GM19240 (cell line): ENCODE results near the gene ARHGAP27.
"Not testable (repeated sequence)": the region's sequence is repeated elsewhere in the genome, so short reads cannot be mapped to it uniquely, and the experiment has no call there.

ENCODE experiments used
- DNase-seq: peaks from one replicate; pipeline ENCODE4 v3.0.0; 2011; ENCODE audit warnings: low spot score; ENCODE audit not compliant: insufficient read length

The ARHGAP27 gene

GRCh38 chr17:45366691-45367090, 66.0 kb downstream of the ARHGAP27 start:
- no peak for DNase-seq

- DNase-seq, result no peak
These were observed 66.6 kb downstream of the ARHGAP27 start for GRCh38 chr17:45366049-45366448.

DNA sequence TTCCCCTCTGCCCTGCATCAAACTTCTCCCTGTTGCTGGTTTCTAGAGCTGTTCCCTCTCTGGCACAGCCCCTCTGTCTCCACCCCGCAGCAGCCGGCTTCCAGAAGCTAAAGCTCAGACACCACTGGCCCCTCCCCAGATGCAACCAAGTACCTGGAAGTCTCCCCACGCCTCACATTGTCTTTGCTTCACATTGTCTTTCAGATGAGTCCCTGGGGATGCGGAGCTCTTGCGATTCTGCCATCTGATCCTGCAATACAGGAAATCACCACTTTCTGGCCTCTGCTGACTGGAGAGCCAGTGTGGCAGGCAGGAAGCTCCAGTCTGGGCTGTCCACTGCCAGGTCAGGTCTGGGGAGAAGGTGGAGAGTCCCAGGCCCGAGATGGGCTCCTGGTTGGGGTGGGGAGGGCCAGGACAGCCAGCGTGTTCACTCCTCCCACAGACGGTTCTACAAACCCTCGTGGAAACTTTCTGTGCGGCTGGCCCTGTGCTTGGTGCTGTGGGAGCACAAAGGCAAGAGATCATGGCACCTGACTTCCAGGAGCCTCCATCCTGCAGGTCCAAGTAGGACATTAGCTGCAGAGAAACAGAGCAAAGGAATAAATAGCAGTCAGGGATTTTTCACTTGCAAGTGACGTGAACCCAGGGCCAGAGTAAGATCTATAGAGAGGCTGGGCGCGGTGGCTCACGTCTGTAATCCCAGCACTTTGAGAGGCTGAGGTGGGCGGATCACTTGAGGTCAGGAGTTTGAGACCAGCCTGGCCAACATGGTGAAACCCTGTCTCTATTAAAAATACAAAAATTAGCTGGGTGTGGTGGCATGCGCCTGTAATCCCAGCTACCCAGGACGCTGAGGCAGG, 67.9 kb downstream of the ARHGAP27 start:
- DNase-seq, result no peak

GRCh38 chr17:45363498-45363897, 69.2 kb downstream of the ARHGAP27 start:
- no peak for DNase-seq

GRCh38 chr17:45361976-45362375, 70.7 kb downstream of the ARHGAP27 start:
- DNase-seq, result no peak

GRCh38 chr17:45361451-45361850, 71.2 kb downstream of the ARHGAP27 start:
- DNase-seq, result no peak

GRCh38 chr17:45357364-45357997, 75.2 kb downstream of the ARHGAP27 start:
- DNase-seq, result no peak

GRCh38 chr17:45355087-45355486, 77.6 kb downstream of the ARHGAP27 start:
- DNase-seq, result no peak

DNA sequence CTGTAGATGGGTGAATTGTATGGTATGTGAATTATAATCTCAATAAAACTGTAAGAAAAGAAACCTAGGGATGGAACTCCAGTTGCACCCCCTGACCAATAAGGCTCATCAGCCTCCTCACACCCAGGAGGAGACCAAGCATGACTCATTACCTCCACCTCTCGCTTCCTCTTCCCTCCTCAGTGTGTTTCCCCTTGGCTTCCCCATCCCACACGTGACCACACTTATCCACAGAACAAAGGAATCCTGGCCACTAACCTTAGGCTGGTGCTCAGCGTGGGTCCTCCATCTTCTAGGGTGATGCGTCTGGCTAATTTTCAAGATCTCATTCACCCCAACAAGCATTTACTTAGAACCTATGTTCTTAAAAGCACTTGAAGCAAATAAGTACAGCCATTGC, 79.6 kb downstream of the ARHGAP27 start:
- DNase-seq, result no peak

DNA sequence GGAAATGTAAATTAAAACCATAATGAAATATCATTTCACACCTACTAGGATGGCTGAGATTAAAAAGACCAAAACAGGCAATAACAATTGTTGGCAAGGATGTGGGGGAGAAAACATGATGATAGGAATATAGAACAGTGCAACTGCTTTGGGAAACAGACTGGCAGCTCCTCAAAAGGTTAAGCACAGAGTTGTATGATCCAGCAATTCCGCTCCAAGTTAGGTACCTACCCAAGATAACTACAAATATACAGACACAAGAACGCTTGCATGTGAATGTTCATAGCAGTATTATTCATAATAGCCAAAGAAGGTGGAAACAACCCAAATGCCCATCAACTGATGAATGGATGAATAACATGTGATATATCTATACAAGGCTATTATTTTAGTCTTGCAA, 80.8 kb downstream of the ARHGAP27 start:
- DNase-seq, result no peak

DNA sequence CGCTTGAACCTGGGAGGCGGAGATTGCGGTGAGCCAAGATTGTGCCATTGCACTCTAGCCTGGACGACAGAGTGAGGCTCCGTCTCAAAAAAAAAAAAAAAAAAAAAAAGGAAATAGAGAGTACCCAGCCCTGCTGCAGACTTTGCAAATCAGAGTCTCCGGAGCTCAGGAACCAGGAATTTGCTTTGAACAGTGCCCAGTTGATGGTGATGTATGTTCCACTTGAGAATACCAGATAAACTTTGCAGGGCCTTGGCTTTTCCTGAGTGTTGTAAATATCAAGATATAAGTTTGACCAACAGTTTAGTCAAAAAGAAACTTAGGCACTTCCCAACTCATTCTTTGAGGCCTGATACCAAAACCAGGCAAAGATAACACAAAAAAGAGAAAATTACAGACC, 85.2 kb downstream of the ARHGAP27 start:
- DNase-seq, result no peak

GRCh38 chr17:45346216-45347015, 86.3 kb downstream of the ARHGAP27 start:
- DNase-seq, result no peak

- DNase-seq, result no peak
These were observed 87.0 kb downstream of the ARHGAP27 start for GRCh38 chr17:45345554-45346215.

- no peak for DNase-seq
These were observed 87.5 kb downstream of the ARHGAP27 start for GRCh38 chr17:45345246-45345553.

GRCh38 chr17:45343967-45344664, 88.6 kb downstream of the ARHGAP27 start:
- DNase-seq, result not testable (repeated sequence)
